Measurements from ENCODE around the gene SLC26A11. TPM values are rescaled to one million over a fixed set of nuclear protein-coding genes. Genes with fewer than 3 reads are reported as not detected.
"Not testable (repeated sequence)": the region's sequence is repeated elsewhere in the genome, so short reads cannot be mapped to it uniquely, and the experiment has no call there.

Gene SLC26A11
- polyA plus RNA-seq, 5 donors: 16.0 to 32.3 (median 27.0) TPM

- DNase-seq: no peak
These were observed 61.3 kb downstream of the SLC26A11 start for GRCh38 chr17:80281516-80281915.

- no peak for DNase-seq
These were observed 63.1 kb downstream of the SLC26A11 start for GRCh38 chr17:80283116-80283852.

GRCh38 chr17:80284631-80285030 lies 64.4 kb downstream of the SLC26A11 start:
- no peak for DNase-seq

GRCh38 chr17:80285237-80285920 lies 65.2 kb downstream of the SLC26A11 start:
- no peak for DNase-seq

- no peak for DNase-seq
These were observed 66.4 kb downstream of the SLC26A11 start for GRCh38 chr17:80286638-80286960.

- DNase-seq: no peak
These were observed 66.8 kb downstream of the SLC26A11 start for GRCh38 chr17:80287038-80287437.

- DNase-seq: no peak
These were observed 67.8 kb downstream of the SLC26A11 start for GRCh38 chr17:80287806-80288567.

GRCh38 chr17:80289616-80290015 lies 69.4 kb downstream of the SLC26A11 start:
- no peak for DNase-seq

GRCh38 chr17:80290156-80290555 lies 69.9 kb downstream of the SLC26A11 start:
- DNase-seq: no peak

- DNase-seq: no peak
These were observed 71.0 kb downstream of the SLC26A11 start for GRCh38 chr17:80291260-80291659.

GRCh38 chr17:80291691-80292487 lies 71.7 kb downstream of the SLC26A11 start:
- no peak for DNase-seq

- no peak for DNase-seq
These were observed 72.3 kb downstream of the SLC26A11 start for GRCh38 chr17:80292521-80292971.

GRCh38 chr17:80294210-80294609 lies 74.0 kb downstream of the SLC26A11 start:
- DNase-seq: no peak

- no peak for DNase-seq
These were observed 74.4 kb downstream of the SLC26A11 start for GRCh38 chr17:80294653-80295052.

- DNase-seq: no peak
These were observed 74.9 kb downstream of the SLC26A11 start for GRCh38 chr17:80295146-80295545.

GRCh38 chr17:80295559-80295958 lies 75.3 kb downstream of the SLC26A11 start:
- DNase-seq: no peak

- DNase-seq: no peak
These were observed 76.0 kb downstream of the SLC26A11 start for GRCh38 chr17:80296221-80296620.

GRCh38 chr17:80297996-80298560 lies 77.9 kb downstream of the SLC26A11 start:
- no peak for DNase-seq

GRCh38 chr17:80299350-80300100 lies 79.3 kb downstream of the SLC26A11 start:
- not testable (repeated sequence) for DNase-seq

GRCh38 chr17:80300756-80301155 lies 80.5 kb downstream of the SLC26A11 start:
- not testable (repeated sequence) for DNase-seq
